Lung microvascular endothelial cell (primary cell): Measurements from ENCODE around the gene DDR2. TPM values are rescaled to one million over a fixed set of nuclear protein-coding genes. Genes with fewer than 3 reads are reported as not detected.

Experiments used
- DNase-seq, 2 donors: peaks; one replicate each; pipeline versions ENCODE4 v3.0.0 to v3.0.0-alpha.2; 2010; ENCODE audit warnings: low read depth in 2 of 2
- total RNA-seq: library from RNA; depleted of rRNA; stranded (reverse); fragments of >200 nt; gene quantifications from 2 replicates; pipeline ENCODE4 v1.2.1, GENCODE V29; 2014

Gene DDR2
- total RNA-seq, 1 donor from 2014 or later: 3.4 TPM

DNA sequence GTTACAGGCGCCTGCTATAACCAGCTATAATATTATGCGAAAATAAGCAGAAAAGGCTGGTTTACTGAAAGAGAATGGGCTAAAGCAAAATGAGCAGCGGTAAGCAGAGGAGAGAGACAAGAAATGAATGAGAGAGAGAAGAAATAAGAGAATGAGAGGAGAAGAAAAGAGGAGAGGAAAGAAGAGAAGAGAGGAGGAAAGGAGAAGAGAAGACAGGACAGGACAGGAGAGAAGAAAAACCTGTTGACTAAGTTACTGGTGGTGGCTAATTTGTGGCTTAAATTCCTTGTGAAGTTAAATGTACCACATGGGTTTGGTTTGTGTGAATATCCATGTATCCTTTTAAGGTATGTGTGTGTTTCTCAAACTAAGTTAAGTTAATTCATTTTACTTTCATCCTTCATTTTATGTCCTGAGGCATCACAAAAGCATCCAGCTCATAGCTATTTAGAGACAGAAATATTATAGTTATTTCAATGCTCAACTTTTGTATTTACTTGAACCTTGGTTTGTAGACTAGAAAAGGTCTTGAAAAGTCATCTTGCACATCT lies 3.1 kb upstream of the DDR2 start:
- DNase-seq: no peak

DNA sequence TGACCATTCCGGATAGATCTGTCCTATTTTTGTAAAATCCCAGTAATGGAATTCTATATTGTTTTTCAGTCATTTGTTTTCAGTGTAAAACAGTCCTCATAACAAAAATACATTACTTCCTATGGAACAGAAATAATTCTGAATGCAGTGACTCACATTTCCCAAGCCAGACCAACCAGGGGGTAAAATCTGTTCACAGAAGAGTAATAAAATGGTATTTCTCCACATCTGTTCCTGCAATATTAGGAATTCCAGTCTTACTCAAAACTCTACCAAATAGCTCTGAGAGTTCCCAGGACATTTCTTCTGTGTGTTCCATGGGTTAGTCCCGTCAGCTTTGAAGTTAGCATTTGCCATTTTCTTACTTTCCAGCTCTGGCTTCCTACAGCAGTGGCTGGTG lies 2.6 kb upstream of the DDR2 start:
- peak; percentile 32 to 88 for DNase-seq

DNA sequence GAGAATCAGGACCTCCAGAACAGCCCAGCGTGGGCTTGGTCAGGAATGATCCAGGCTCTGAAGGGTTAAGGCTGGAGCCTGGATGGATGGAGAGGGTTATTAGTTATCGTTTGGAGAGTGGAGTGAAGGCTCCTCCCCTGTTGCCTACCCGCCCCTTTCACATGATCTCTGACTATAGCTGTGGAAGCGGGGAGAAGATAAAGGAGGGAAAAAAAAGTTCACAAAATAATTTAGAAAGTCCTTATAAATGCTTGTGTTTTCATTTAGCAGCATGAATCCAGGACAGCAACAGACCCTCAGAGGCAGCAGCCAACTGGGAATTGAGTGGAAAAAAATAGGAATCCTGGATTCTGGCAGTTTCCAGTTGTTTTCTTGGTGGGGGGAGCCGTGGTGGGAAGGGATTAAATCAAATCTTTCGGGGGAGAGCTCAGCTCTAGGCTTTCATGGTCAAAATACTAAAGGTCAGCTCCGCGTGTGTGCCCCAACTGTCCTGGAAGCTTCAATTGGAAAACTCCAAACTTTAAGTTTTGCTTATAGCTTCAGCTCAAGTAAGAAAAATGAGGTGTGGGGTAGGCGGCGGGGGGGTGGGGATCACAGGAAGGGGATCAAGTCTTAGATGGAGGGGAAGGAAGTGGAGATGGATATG lies 595 bp upstream of the DDR2 start:
- DNase-seq: peak; percentile 60 to 64

DNA sequence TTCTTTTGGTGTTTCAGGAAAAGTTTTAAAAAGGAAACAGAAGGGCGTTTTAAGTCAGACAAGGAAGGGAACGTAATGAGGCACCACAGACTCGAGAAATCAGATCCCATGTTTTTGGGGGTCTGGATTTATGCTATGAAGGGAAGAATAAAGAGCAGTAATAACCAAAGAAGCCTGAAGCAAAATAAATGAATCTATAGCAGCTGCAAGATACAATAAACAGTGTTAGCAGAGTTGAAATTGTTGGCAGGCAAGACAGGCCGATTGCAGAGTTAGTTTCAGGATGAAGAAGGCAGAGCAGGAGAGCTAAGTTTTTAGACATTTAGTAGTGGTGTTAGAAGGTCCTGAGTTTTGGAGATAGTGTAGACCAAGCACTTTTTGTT lies 425 bp downstream of the DDR2 start:
- peak; percentile 47 to 49 for DNase-seq

DNA sequence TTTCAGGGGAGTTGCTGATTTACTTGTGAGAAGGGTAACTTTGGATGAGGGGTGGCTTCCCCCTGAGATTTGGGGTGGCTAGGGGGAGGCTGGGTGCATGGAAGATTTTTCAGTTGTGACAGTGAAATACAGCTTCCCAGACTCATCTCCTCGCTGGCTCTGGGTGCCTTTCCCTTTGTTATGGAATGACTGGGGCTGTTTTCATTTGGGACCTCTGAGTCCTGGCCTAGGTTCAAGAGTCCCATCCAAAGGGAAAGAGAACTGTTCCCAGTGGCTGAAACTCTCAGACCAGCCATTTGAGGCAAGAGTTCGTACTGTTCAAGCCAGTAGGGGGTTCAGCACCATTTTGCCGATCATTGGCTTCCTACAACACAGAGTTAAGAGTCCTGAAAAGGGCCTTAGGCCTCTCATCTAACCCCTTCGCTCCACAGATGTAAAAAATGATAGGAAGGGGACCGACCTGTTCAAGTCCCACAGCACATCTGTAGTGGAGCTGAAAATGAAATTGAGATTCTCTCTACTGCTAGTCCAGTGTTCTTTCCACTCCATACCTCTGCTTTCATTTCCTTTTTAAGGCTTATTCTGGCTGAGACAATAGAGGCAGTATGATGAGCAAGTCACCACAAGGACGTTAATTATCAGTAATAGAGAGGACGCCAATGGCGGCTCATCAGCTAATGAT lies 958 bp downstream of the DDR2 start:
- peak; percentile 59 to 63 for DNase-seq

DNA sequence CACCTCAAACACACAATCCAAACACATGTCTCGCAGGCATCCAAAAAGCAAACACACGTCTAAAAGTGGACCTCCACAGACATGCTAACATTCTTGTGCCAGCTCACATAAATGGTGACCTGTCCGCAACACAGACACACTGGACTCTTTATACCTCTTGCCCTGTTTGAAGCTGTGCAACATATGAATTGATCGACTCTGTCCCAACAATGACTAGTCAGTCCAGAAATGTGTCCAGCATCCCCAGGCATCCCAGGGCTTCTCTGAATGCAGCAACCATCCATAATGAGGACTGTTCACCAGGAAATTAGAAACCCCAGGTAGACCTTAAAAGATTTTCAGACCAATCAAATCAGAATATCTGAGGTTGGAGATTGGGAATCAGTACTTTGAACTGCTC lies 3.2 kb downstream of the DDR2 start:
- DNase-seq: no peak

DNA sequence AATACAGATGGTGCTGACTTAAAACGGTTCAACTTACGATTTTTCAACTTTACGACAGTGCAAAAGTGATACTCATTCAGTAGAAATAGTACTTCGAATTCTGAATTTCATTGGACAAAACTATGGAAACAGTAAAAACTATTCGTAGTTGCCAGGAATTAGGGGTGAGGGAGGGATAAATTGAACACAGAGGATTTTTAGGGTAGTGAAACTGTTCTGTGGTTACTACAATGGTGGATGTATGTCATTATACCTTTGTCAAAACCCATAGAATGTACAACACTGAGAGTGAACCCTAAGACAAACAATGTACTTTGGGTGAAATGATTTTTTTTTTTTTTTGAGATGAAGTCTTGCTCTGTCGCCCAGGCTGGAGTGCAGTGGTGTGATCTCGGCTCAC lies 7.5 kb downstream of the DDR2 start:
- DNase-seq: no peak

DNA sequence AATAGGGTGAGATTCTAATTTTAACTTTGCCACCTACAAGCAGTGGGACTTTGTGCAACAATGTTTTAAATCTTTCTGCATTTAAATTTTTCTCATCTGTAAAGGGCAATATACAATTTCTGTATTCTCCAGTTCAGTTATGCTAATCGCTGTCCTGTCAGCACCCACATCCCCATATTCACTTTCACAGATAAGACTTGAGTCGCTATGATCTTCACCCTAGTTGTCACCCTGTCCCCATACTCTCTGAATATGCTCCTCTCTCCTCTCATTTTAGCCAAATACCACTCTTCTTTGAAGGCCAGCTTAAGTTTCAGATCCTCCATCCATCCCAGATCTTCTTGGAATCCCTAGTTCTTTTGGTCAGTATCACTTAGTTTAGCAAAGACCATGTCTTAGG lies 8.8 kb downstream of the DDR2 start:
- no peak for DNase-seq

DNA sequence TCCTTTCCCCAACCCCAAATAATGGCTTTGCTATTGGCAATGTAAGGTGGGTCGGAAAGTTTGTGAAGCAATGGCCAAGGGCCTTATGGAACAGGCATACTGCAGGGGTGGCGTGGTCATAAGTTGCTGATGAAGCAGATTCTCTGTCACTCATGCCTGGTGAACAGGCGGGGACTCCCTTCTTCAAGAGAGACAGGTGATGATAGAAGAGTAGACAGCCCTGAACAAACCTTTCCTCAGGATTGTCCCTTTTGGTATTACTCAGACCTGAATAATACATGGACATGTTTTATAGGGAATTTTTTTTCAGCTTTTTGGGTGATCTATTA lies 12.7 kb downstream of the DDR2 start:
- no peak for DNase-seq

DNA sequence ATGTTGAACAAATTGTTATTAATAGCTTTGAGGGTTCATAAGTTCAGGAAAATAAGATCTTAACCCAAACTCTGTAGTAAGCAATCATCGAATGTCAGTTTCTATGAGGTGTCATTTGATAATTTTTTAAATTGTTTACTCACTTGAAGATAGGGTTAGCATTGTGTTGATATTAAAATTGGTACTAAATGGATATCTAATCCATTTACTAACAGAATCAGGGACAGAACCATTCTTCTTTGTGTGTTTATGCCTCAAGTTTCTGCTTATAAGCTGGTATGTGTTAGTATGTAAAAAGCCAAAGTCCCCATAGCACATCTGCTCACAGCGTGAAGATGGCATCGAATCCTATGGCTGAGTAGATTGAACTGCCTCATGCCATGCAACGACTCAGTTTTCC lies 13.4 kb downstream of the DDR2 start:
- no peak for DNase-seq

DNA sequence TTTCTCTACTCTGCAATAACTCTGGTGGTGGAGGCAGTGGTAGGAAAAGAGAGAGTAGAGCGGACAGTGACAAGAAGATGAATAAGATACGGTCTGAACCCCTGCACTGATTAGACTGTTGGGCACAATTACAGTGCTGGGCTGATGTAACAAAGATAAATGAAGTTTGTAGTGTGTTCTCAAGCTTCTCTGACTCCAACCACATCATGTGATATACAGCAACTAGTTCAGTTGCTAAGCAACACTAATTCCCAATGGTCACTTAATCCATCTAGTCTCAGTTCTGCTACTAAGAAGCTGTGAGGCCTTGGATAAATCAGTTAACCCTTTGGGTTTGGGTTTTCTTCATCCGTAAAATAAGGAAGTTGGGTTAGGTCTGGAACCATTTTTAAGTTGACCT lies 17.3 kb downstream of the DDR2 start:
- DNase-seq: no peak

DNA sequence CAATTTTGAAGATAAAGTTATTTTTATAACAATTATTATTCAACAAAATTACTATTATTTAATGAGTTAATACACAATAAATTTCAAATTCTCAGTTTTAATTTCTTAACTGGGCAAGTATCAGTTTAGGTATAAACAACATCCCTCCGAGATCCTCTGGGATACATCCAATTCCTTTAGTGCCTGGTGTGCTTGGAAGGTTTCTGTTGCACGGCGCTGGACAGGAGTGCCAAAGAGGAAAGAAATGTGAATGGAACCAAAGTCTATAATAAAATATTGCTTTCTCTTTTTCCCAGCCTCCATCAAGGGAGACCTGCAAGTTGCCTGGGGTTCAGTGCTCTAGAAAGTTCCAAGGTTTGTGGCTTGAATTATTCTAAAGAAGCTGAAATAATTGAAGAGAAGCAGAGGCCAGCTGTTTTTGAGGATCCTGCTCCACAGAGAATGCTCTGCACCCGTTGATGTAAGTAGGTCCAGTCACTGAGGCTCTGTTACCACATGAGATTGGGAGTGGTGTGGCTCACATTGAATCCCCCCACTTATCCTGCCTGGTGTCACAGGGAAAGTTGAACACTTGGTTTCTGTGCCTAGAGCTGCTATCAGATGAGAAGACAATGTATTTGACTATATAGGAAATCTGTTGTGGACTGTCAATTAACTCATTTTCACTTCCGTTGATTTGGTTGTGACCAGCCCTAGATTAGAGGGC lies 22.8 kb downstream of the DDR2 start:
- no peak for DNase-seq

DNA sequence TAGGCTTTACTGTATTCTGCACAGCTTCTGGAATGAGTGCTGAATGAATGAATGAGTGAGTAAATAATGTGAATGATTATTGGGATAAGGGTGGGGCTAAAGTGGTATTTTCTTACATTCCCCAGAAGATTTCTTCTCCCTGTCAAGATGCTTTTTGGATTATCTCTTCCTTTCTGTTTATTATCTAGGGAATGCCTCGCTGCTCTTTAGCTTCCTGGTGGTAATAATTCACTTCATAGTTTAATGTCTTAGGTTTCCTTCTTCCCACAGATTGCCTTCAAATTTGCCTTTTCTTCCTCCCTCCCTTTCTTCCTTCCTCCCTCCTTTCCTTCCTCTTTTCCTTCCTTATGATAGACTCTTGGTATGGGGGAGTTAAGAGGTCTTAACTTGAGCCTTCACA lies 24.0 kb downstream of the DDR2 start:
- no peak for DNase-seq

DNA sequence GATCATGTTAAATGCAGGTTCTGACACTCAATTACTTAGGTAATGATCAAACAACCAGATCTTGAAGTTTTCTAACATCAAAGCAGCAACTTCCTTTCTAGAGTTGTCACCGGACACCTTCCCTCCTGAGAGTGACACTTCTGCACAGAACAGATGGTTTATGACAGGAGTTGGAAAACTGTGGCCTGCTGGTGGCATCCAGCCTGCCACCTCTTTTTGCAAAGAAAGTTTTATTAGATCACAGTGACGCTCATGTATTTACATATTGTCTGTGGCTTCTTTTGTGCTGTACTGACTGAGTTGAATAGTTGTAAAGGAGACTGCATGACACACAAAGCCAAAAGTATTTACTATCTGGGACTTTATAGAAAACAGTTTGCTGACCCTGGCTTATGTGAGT lies 28.3 kb downstream of the DDR2 start:
- no peak for DNase-seq

DNA sequence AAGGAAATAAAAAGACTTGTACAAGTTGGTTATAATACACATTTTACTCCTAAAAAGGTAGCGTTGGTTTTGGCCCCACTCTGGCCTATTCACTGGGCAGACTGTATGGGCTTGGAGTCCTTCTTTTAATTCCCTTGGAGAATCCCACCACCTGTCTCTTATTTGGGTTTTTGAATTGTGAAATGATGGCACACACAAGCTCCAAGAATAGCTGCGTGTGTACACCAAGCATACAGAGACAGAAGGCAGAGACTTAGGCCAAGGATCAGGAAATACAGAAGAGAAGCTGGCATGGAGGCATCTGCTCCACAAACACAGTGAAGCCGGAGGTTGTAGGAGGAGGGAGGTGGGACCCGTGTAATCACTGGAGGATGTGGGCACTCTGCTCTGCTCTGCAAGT lies 29.1 kb downstream of the DDR2 start:
- no peak for DNase-seq

DNA sequence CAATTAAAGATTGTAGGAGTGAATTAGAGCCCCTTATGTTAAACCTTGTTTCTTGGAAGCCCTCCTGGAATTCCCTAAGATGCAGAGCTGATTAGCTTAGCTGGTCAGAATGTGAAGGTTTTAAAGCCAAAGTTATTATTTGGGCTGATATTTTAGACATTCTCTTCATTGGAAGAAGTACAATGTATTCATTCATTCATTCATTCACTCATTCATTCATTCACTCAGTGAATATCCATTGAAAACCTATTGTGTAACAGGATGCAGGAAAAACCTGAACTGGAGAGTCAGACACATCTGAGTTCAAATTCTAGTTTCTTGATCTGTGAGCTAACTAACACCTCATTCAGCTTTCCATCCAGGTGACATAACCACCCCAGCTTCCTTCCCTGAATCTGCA lies 29.7 kb downstream of the DDR2 start:
- DNase-seq: no peak

DNA sequence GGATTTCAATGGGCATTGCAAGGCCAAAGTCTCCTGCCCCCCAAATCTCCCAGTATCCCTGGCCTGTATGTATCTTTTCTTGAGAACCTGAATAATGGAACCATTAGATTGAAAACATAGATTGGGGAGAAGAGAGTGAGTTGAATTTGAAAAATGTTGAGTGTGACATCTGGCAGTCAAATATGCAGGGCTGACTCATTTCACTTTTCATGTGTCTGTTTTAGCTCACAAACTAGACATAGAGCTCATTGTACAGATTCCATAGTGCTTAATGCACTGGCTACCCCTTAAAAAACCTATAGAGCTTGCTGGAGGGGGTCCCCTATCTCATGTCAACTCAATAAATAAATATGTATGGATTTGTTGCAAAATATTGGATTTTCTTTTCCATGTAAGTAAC lies 30.8 kb downstream of the DDR2 start:
- peak in 1 of 2 donors; percentile 24 for DNase-seq

DNA sequence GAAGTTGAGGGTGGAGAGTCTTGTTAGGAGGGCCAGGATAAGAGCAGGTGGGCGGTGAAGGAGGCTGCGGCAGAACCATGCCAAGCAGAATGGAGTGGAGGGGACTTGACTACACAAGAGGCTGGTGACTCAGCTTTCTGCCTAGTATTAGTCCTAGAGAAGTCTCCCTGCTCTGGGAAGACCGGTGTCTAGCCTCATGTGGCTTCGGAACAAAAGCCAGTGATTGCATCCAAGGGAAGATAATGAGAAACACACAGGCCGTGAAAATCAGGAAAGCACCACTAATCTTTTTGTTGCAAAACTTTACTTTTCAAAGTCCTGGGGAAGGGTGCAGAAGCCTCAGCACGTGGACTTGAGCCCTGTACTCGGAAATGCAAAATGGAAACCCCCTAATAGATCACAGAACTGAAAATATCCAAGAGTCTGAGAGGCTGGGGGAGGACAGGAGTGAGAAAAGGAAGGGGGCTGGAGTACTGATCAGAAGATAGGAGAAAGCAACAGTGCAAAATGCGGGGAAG lies 31.4 kb downstream of the DDR2 start:
- DNase-seq: peak in 1 of 2 donors; percentile 67

DNA sequence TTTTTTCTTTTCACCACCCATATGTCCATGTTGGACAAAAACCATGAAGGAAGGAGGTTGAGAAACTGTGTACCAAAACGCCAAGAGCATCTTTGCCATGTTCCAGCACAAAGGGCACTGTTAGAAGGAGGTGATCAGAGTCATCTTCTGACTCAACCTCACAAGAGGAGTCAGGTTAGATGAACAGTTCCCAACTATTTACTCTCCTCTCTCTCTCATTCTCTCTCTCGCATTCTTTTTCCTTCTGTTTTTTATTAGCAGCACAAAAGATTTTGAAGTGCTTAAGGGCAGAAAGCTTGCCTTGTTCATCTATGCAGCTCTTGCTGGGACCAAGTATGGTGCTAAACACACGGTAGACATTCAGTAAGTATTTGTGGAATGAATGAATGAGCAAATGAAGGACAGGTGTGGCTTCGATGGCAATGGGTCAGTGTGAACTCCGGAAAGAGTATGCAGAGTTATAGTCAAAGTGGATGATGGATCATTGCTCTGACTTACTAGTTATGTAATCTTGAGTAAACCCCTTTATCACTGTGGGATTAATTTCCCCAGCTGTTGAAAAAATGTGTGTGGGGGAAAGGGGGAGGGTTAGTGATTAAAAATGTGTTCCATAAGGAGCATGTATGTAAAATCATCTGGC lies 33.9 kb downstream of the DDR2 start:
- DNase-seq: no peak

DNA sequence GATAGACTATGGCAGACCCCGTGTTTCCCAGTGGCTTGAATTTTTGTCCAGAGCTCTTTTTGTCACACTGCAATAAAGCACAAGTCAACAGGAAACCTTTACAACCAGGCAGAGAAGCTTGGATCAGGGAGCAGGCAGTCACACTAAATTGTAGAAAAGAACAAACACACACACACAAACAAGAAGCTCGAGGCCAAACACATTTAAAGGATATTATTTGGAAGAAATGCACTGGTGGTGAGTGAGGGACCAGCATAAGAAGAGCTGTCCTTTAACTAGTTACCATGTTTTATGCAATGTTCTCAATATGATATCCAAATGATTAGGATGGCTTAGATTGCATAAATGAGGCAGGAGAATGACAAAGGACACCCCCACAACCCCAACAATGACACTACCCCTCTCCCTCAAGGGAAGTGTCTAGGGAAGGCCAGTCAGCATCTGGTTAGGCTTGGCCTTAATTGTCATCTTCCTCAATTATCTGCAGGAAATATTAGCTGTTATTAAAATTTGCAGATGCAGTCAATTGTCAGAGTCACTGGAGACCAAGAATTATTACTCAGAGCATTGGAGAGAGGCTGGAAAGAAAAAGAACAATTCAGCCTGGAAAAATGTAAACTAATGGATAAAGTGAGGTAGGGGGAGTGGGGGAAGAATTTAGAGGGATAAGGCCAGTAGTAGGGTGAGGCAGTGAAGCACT lies 35.3 kb downstream of the DDR2 start:
- DNase-seq: no peak

DNA sequence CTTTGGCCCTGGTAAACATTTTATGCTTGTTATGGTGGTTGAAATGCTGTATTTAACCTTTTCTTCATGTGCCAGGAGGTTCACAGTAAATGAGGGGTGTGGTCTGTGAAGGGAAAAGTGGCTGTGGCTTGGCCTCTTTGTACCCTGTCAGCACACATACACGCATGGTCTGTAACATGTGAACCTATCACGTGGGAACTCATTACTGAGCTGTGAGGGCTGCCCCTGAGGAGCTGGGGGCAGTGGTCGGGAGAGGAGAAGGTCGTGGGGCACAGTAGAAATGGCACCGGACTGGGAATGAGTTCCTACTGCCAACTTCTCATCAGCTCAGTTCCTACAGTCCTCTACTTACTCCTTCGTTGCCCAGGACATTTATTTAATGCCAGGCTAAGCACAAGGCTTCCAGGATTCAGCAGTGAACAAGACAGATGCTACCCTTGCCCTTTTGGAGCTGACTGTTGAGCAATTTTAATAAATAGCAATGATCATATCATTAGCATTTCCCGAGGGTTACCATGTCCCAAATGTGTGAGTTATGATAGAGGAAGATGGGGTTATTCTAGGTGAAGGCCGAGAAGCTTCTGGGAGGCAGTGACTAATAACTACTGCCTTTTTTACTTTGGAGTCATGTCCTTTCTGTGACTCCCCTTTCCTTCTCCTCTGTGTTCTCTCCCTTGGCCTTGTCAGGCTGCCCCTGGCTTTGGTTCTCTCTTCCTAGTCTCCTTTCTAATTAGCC lies 38.8 kb downstream of the DDR2 start:
- peak in 1 of 2 donors; percentile 85 for DNase-seq
